ENCODE results near the gene CCNT2.
"Not testable (repeated sequence)": the region's sequence is repeated elsewhere in the genome, so short reads cannot be mapped to it uniquely, and the experiment has no call there.

CCNT2 gene

DNA sequence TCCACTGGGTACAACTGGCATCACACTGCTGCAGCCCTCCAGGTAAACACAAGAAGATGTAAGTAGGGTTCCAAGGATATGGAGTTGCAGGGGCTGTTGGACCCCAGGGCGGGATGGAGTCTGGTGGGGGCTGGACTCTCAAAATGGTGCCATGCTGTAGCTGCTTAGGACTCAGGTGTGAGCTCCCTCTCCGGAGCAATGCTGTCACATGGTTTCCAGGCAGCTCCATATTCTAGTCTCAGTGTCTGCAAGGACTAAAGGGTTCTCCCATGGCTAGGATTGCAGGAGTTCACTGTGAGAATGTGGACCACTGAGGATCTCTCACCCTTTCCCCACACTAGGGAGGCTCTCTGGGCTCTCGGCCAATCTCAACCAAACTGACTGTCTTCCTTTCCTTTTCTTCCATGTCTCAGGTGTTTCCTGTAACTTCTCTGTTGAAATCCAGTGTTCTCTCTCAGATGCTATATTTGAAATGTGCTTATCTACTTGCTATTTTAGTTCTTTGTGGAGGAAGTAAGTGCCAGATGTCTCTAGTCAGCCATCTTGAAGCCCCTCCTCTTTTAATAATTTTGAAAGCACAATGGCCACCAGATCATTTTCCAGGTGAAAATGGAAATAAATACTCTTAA, 57.6 kb downstream of the CCNT2 start:
- Mint-ChIP-seq H3K4me1 (ENCODE audit: low read depth) (peaks cover 10% of the 10 kb centered on the region), H3K27me3 (ENCODE audit: low read depth) (peaks cover 40% of the 10 kb centered on the region), H3K9me3 (peaks cover 32% of the 10 kb centered on the region), H3K4me3 (no peak overlapping the region), H3K27ac (no peak overlapping the region), H3K36me3 (ENCODE audit: low read depth) (peaks cover 15% of the 10 kb centered on the region)

DNA sequence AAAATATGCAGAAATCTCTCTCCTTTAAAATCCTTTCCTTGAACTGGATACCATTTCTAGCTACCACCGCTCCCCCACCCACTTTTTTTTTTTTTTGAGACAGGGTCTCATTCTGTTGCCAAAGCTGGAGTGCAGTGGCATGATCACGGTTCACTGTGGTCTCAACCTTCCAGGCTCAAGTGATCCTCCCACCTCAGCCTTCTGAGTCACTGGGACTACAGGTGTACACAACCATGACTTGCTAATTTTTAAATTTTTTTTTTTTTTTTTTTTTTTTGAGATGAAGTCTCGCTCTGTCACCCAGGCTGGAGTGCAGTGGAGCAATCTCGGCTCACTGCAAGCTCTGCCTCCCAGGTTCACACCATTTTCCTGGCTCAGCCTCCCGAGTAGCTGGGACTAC, 58.5 kb downstream of the CCNT2 start:
- H3K4me3 Mint-ChIP-seq; H3K27ac Mint-ChIP-seq; H3K4me1 Mint-ChIP-seq (ENCODE audit: low read depth): not testable (repeated sequence)
- H3K36me3 Mint-ChIP-seq (ENCODE audit: low read depth) = peaks cover 13% of the 10 kb centered on the region
- peaks cover 27% of the 10 kb centered on the region for H3K9me3 Mint-ChIP-seq
- H3K27me3 Mint-ChIP-seq (ENCODE audit: low read depth) = peaks cover 33% of the 10 kb centered on the region

DNA sequence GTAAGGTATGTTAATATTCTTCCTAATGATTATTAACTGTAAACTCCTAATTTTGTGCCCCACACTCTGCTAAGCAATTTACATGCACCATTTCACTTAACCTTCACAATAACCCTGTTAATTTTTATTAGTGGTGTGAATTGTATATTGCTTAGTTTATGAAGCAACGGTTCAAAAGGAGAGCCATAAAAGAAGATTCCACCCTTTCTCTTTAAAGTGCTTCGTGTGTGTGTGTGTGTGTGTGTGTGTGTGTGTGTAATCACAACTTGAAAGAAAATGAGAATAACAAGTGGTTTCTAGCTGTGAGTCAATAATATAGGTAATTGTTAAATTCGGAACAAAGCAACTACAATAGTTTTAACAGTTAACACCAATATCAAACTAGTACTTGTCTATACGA, 60.6 kb downstream of the CCNT2 start:
- H3K36me3 Mint-ChIP-seq (ENCODE audit: low read depth) = peaks cover 6% of the 10 kb centered on the region
- H3K27me3 Mint-ChIP-seq (ENCODE audit: low read depth) = peaks cover 27% of the 10 kb centered on the region
- H3K4me1 Mint-ChIP-seq (ENCODE audit: low read depth) = peaks cover 11% of the 10 kb centered on the region

DNA sequence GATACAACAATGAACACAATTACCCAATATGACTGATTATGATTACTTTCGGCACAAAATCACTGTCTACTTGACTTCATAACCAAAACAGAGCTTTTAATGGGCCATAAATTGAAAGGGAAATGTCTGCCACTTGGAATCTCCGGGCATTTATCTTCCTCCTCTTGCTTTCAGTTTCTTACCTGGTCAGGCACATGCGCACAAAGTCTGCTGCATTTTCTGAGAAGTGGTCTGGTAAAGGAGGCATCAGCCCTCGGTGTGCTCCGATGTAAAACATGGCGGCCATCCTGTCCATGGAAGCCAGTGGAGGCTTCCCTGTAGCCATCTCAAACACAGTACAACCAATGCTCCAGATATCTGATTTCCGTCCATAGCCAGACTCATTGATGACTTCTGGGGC, 62.0 kb downstream of the CCNT2 start:
- H3K9me3 Mint-ChIP-seq = peaks cover 22% of the 10 kb centered on the region
- H3K4me1 Mint-ChIP-seq (ENCODE audit: low read depth) = peaks cover 10% of the 10 kb centered on the region
- peaks cover 20% of the 10 kb centered on the region for H3K27me3 Mint-ChIP-seq (ENCODE audit: low read depth)
- no peak overlapping the region for H3K27ac Mint-ChIP-seq
- H3K4me3 Mint-ChIP-seq = no peak overlapping the region
- H3K36me3 Mint-ChIP-seq (ENCODE audit: low read depth) = peaks cover 1% of the 10 kb centered on the region

More for the DNA sequence above, 60.6 kb downstream of the CCNT2 start:
- H3K27ac Mint-ChIP-seq = no peak overlapping the region
- H3K4me3 Mint-ChIP-seq = no peak overlapping the region
- peaks cover 22% of the 10 kb centered on the region for H3K9me3 Mint-ChIP-seq

DNA sequence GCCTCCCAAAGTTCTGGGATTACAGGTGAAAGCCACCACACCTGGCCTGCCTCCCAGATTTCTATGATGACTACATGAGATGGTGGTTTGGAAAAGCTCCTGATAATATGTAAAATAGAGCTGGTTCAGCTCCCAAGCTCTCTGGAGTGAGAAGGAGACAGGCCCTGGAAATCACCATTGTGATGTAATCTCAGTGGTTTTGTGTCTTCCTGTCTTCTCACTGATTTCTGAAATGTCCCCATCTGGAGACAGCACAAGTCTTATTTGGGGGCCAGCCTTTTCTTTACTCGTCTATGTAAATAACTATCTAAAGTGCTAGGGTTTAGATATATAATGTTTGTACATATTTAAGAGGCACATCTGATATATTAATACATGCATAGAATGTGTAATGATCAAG, 64.0 kb downstream of the CCNT2 start:
- Mint-ChIP-seq H3K27me3 (ENCODE audit: low read depth) (peaks cover 31% of the 10 kb centered on the region), H3K4me1 (ENCODE audit: low read depth) (peaks cover 7% of the 10 kb centered on the region), H3K9me3 (peaks cover 19% of the 10 kb centered on the region), H3K4me3 (no peak overlapping the region), H3K36me3 (ENCODE audit: low read depth) (no peaks in the 10 kb centered on the region), H3K27ac (no peak overlapping the region)

DNA sequence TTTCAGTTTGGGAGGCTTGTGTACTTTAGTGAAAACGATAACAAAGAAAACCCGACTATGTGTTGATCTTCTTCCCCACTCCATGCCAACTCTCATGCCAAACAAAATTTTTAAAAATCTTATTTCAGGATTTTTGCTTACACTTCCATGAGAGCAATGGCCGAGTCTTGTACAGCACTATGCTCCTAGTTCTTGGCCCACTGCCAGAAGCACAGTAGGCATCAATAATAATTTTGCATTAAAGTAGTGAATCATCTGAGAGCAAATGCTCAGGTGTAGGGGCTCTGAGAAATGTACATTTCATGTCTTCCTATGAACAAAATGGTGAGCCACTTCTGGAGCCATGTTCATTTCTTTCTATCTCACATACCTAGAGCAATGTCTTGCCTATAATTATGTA, 66.4 kb downstream of the CCNT2 start:
- no peak overlapping the region for H3K27ac Mint-ChIP-seq
- peaks cover 7% of the 10 kb centered on the region for H3K4me1 Mint-ChIP-seq (ENCODE audit: low read depth)
- no peak overlapping the region for H3K4me3 Mint-ChIP-seq
- H3K27me3 Mint-ChIP-seq (ENCODE audit: low read depth) = peaks cover 24% of the 10 kb centered on the region
- H3K9me3 Mint-ChIP-seq = peaks cover 19% of the 10 kb centered on the region
- H3K36me3 Mint-ChIP-seq (ENCODE audit: low read depth) = no peaks in the 10 kb centered on the region

DNA sequence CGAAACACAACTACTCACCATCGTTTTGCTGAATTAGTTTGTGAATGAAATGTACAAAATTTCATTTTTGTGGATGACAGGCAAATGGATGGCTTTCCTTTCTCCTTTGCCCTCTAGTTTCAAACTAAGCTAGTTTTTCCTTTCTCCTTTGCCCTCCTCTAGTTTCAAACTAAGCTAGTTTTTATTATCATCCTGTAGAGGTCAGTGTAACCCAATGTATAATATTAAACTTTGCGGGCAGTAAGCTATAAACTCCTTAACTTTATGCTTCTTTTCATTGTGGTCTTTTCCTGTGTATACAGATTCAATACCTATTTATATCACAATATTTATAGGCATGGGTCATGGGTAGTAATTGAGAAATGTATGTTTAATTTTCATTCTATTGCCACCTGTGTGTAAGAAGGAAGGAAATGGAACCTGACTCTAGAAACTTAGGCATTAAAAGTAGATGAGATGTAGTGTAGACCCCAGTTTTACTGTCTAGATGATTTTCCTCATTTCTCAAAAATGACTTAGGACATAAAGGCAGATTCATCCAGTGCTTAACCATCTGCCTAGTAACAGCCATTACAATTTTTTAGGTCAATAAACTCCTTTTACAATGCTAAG, 70.5 kb downstream of the CCNT2 start:
- H3K27me3 Mint-ChIP-seq (ENCODE audit: low read depth) = peaks cover 27% of the 10 kb centered on the region
- H3K36me3 Mint-ChIP-seq (ENCODE audit: low read depth) = no peaks in the 10 kb centered on the region
- H3K4me1 Mint-ChIP-seq (ENCODE audit: low read depth) = no peaks in the 10 kb centered on the region
- H3K4me3 Mint-ChIP-seq = no peak overlapping the region
- H3K9me3 Mint-ChIP-seq = peaks cover 10% of the 10 kb centered on the region
- H3K27ac Mint-ChIP-seq = no peak overlapping the region

DNA sequence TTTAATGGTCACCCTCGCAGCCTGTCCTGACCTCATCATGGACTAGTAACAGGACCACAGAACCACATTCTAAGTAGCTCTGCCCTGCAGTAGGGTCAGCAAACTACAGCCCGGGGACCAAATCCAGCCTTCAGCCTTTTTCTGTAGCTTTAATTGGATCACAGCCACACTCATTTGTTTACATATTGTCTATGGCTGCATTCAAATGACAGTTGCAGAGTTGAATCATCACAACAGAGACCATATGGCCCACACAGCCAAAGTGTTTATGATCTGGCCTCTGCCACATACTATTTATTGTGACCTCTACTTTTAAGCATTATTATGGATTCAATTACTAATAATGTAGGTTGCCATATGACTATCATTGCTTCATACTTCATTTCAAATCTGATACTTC, 80.9 kb downstream of the CCNT2 start:
- Mint-ChIP-seq H3K27ac (no peak overlapping the region), H3K27me3 (ENCODE audit: low read depth) (peaks cover 12% of the 10 kb centered on the region), H3K4me1 (ENCODE audit: low read depth) (peaks cover 4% of the 10 kb centered on the region), H3K9me3 (no peaks in the 10 kb centered on the region), H3K36me3 (ENCODE audit: low read depth) (no peaks in the 10 kb centered on the region), H3K4me3 (no peak overlapping the region)

DNA sequence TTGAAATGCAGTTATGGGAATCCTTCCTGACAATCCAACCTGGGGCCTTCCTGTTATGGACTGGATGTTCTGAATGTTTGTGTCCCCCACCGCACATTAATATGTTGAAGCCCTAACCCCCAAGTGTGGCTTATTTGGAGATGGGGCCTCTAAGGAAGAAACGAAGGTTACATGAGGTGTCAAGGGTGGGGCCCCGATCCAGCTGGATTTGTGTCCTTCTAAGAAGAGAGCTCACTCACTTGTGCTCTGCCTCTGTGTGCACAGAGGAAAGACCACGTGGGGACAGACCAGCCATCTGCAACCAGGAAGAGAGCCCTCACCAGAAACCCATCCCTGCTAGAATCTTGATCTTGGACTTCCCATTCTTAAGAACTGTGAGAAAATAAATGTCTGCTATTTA, 84.2 kb downstream of the CCNT2 start:
- Mint-ChIP-seq H3K4me1 (ENCODE audit: low read depth) (peaks cover 5% of the 10 kb centered on the region), H3K27ac (no peak overlapping the region), H3K27me3 (ENCODE audit: low read depth) (peaks cover 26% of the 10 kb centered on the region), H3K4me3 (no peak overlapping the region), H3K36me3 (ENCODE audit: low read depth) (no peaks in the 10 kb centered on the region), H3K9me3 (no peaks in the 10 kb centered on the region)

DNA sequence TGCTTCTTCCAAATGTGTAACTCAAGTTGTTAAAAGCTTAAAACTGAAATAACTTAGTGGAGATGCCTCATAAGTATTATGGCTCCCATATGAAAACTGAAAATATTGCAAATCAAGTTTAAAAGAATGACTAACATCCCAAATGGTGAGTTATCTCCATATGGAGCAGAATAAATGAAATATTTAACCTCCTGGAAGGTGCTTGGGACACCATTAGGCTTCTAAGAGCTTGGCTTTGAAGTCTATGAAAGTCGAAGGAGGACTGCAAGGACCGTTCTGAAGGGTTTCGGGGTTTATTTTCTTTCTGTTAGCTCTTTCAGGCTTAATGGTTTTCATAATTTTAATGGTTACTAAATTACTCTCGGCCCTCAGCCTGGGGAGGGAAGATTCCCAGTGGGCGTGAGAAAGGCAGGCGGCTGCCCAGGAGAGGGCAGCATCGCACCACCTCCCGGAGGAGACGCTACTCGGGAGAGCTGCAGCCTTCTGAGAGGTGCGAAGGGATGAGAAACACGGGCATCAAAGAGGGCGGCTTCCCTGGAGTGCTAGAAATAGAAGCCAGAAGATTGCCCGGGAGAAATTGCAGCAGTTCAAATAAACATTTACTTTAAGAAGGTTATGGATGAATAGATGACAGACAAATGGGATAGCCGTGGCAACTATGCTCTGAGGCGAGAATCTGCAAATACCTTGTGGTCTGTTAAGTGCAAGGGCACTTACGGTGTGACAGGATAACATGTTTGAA, 85.6 kb downstream of the CCNT2 start:
- Mint-ChIP-seq H3K4me1 (ENCODE audit: low read depth) (peaks cover 5% of the 10 kb centered on the region), H3K36me3 (ENCODE audit: low read depth) (no peaks in the 10 kb centered on the region), H3K9me3 (no peaks in the 10 kb centered on the region), H3K4me3 (no peak overlapping the region), H3K27me3 (ENCODE audit: low read depth) (peaks cover 26% of the 10 kb centered on the region), H3K27ac (no peak overlapping the region)

DNA sequence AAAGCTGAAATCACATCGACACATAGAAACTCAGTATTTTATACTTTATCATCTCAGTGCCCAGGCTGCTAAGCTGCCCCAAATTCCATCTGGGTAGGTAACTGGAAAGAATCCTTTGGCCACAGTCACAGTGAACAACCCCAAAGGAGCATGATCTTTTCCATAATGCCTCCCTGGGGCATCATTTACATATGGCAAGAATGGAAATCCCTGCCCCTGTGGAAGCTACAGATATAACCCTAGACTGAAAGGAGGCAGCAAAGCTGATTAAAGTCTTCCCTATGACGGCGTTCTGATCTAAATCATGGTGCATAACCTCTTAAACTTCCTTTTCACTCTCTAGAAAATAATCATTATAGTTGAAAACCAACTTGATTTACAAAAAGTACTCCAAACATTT, 87.1 kb downstream of the CCNT2 start:
- peaks cover 26% of the 10 kb centered on the region for H3K27me3 Mint-ChIP-seq (ENCODE audit: low read depth)
- no peak overlapping the region for H3K4me3 Mint-ChIP-seq
- H3K36me3 Mint-ChIP-seq (ENCODE audit: low read depth) = no peaks in the 10 kb centered on the region
- H3K27ac Mint-ChIP-seq = no peak overlapping the region
- H3K4me1 Mint-ChIP-seq (ENCODE audit: low read depth) = peaks cover 10% of the 10 kb centered on the region
- no peaks in the 10 kb centered on the region for H3K9me3 Mint-ChIP-seq
